Stimulated activated CD8-positive, alpha-beta memory T cell treated with anti-CD3 and anti-CD28 coated beads, Interleukin-4, amount 100 ng/mL, for 24 hours (primary cell): ENCODE data around the gene ARMH1.
"Not testable (repeated sequence)": the region's sequence is repeated elsewhere in the genome, so short reads cannot be mapped to it uniquely, and the experiment has no call there.

Experiments
- DNase-seq: peaks from one replicate; pipeline ENCODE4 v3.0.0-alpha.2; 2020; ENCODE audit warnings: low read depth

The ARMH1 gene

DNA sequence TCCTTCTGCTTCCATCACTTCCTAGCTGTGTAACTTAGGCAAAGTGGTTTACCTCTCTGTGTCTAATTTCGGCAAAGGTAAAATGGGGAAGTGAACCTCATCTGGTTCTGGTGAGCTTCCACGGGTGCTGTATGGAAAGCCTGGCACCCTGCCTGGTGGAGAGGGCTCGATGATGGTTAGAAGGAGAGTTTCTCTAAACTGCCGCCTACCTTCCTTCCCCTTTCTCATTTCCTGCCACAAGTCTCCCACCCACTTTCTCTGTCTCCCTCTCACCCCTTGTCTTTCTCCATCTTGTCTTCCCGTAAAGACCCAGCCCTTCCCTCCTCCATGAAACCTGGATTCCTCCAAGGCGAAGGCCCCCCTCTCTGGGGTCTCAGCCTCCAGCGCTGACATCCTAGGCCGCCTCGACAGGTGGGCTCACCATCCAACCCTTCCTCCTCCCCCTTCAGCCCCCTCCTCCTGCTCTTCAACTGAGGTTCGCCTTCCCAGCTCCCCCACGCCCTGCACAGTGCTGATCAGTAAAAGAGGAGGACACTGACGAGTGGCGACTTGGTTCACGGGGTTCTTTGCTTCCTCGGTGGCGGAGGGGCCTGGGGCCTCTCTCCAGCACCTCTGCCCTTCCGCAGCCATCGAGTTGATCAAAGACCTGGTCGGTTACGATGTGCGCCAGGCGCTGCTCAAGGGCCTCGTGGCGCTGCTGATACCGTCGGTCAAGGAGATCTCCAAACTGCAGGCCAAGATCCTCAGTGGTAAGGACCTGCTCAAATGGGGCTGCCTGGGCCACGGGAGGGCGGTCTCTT lies 49.2 kb downstream of the ARMH1 start:
- DNase-seq = no peak

DNA sequence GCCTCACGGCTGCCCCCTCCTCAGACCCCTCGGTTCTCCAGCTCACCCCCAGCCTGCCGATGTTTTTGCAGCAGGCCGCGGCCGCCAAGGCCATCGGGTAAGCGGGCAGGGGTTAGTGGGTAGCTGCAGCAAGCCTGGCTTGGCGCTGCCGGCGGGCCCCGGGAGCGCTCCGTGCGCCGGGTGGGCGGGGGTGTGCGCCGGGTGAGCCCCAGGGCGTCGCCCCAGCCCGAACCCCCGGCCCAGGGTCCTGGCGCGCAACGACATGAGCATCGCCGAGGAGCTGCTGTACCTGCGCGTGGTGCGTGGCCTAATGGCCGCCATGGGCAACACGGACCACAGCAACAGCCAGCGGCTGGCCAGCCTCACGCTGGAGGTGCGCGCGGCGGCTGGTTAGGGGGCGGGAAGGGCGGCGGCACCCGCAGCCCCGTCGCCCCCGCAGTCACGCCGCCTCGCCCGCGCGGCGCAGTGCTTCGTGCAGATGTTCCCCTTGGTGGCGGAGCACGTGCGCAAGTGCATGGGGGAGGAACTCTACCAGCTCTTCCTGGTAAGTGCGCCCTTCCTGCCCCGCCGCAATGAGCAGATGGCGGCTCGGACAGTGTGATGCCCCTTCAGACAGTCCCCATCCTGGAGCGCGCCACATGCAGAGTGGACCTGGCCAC lies 49.9 kb downstream of the ARMH1 start:
- no peak for DNase-seq

DNA sequence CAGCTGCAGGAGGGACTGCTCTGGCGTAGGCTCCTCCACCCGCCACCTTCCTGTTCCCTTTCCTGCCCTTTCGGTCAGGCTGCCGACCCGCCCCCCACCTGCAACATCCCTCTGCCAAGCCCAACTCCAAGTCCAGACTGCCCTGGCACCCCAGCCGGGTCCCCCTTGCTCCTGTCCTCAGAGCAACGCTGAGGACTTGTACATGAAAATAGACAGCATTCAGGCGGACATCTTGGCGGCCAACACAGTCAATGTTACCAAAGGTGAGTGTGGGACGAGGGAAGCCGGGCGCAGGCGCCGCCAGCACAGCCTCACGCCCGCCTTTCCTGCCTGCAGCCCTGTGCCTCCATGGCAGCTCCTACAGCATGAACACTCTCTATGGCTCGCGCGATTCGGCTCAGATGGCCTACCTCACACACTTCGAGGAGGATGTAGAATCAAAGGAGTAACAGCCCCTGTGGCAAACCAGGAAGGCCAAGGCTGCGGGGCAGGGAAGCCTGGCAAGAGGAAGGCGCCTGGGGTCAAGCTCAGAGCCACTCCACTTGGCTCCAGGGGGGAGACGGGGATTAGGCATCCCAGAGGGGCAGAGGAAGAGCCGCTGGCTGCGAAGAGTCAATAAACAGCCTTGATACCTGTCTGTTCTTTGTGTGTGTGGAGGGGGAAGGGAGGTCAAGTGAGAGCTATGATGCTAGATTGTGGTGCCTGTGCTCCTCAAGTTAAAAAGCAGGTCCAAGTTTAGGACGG lies 50.6 kb downstream of the ARMH1 start:
- no peak for DNase-seq

DNA sequence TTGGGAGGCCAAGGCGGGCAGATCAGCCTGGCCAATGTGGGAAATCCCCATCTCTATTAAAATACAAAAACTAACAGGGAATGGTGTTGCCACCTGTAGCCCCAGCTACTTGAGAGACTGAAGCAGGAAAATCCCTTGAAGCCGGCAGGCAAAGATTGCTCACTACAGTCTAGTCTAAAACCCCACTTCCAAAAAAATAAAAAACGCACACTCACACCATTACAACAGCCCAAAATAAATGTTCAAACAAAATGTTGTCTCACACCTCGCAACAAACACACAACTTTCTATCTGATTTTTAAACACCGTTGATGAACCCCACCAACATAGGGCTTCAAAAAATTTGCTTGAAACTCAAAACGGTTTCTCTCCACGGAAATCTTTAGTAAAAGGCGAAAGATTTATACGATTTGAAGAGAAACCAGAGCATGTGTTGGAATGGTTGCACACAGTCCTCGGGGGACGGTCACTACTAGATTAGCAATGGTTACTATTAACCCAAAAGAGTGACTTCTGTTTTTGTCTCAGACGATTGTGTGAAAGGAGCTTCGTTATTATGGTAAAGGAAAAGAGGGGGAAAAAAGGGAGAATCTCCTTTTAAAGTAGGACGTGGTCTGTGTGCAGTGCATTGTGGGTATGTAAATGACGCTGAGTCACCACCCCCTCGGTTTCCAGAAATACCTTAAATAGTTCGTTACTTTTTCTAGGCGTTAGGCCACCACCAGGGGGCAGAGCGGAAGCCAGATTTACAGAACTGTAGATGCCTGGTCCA lies 56.4 kb downstream of the ARMH1 start, which contains the start of gene RNU5D-1:
RNU5D-1 (minus strand) TSS at position 430 of the 772 bp plus-strand sequence.
- peak; percentile 93 for DNase-seq

DNA sequence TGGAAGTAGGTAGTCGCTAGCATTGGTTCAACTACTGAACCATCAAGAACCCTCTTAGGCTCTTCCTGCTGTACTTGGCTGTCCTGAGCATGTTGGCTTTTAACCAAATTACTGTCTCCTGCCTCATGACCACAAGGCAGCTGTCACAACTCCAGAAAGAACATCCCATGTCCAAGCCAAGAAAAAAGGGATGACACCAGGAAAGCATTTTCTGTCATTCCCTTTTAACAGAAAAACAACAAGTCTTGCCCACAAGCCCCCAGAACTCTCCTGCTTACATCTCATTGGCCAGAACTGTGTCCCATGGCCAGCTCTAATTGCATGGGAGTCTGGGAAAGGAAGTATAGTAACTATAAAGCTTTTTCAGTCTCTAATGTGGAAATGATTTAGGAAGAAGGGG lies 58.9 kb downstream of the ARMH1 start:
- DNase-seq = no peak

DNA sequence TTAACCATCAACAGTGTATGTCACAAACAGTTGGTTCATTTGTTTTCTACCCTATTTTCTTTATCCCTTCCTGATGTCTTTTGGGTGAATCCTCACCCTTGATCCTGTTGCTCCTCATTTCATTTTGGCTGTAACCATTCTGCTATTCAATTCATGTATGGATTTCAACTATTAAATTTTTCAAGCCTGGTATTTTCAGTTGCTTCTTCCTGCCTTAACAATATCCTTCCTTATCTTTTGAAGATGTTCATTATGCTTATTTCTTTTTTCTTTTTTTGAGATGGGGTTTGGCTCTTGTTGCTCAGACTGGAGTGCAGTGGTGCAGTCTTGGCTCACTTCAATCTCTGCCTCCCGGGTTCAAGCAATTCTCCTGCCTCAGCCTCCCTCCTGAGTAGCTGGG lies 59.3 kb downstream of the ARMH1 start:
- no peak for DNase-seq

DNA sequence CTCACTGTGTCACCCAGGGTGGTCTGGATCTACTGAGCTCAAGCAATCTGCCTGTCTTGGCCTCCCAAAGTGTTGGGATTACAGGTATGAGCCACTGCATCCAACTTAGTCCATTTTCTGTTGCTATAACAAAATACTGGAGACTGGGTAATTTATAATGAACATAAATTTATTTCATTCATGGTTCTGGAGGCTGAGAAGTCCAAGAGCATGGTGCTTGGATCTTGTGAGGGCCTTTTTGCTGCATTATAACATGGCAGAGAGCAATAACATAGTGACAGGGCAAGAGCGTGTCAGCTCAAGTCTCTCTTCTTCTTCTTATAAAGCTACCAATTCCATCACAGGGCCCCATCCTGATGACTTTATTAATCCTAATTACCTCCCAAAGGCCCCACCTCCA lies 61.5 kb downstream of the ARMH1 start:
- DNase-seq = no peak

DNA sequence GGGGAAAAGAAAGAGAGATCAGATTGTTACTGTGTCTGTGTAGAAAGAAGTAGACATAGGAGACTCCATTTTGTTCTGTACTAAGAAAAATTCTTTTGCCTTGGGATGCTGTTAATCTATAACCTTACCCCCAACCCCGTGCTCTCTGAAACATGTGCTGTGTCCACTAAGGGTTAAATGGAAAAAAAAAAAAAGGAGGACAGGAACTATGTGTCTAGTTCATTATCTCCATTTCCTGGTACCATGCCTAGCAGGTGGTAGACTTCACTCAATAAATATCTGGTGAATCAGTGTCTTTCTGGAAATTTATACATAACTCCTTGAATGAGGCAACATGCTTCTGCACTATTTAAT lies 64.4 kb downstream of the ARMH1 start:
- DNase-seq = not testable (repeated sequence)

DNA sequence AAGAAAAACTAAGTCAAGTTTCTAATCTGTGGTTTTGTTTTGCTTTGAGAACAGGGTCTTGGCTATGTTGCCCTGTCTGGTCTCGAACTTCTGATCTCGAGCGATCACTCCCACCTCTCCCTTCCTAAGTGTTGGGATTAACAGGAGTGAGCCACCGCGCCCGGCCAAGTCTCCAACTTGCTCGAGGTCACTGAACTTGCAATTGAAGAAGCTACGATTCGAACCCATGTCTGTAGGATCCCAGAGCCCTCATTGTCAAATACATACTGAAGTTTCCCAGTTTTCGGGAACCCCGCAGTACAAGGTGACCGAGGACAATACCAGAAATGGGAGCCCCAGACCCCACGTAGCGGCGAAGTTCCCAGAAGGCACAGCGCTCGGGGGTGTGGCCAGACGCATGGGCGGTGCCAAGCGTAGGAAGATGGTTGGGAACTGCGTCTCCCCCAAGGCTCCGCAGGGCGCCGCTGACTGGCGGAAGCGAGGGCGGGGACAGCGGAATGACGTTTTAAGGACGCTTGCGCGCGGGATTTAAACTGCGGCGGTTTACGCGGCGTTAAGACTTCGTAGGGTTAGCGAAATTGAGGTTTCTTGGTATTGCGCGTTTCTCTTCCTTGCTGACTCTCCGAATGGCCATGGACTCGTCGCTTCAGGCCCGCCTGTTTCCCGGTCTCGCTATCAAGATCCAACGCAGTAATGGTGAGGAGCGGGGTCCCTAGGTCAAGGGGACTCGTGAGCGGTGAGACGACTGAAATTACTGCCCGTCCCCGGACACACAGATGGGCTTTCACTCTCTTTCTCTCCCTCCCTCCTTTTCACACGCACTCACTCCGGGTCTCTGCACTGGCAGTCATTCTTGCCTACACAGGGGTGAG lies 65.0 kb downstream of the ARMH1 start, which contains the start of gene KIF2C:
KIF2C (plus strand) TSS at position 531 of the 872 bp plus-strand sequence; CDS start at position 627, 96 bp downstream.
- DNase-seq = peak; percentile 97

DNA sequence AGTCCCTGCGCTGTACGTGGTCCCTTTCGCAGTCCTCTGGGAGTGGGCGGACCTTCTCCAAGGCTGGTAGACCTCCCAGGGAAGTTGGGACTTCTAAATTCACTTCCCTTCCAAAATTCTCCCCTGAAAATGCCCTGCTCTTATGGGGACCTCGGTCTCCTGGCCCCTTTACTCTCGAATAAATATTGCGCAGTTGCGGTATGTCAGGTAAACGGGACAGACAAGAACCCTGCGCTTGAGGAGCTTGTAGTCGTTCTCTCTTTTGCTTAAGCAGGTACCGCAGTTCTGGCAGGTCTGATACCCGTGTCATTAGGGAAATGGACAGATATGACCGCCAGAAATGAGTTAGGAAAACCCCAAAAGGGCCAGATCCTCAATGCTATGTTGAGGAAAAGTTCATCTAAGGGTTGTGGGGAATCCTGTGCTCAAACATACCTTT lies 65.7 kb downstream of the ARMH1 start:
- DNase-seq = no peak

DNA sequence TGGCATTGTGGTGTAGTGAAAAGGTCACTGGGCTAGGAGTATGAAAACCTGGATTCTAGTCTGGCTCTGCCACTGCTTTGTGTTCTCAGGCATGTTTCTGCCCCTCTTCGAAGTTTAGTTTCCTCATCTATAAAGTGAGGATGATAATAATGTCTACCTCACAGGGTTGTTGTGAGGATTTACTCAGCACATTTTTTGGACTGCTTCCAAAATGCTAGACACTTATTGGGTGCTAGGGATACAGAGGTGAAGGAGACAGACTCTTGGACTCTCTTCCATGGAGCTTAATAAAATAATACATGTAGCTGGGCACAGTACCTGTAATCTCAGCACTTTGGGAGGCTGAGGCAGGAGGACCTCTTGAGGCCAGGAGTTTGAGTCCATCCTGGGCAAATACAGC lies 68.7 kb downstream of the ARMH1 start:
- no peak for DNase-seq

DNA sequence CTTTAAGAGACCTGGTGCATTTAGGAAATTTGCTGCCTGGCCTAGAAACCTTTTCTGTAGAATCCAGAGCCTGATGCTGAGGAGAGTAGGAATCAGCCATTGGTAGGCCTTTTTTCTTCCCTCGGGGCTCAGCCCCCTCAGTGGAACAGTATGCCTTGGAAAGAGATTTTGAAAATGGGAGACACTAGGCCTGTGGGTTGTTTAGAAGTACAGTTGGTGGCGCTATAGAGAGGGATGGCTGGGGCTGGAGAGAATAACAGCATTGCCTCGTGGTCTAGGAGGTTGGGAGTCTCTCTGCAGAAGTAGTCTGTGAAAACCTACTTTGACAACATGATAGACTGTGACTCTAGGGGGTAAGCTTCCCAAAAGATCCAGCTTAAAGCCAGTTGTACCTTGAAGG lies 73.4 kb downstream of the ARMH1 start:
- no peak for DNase-seq

DNA sequence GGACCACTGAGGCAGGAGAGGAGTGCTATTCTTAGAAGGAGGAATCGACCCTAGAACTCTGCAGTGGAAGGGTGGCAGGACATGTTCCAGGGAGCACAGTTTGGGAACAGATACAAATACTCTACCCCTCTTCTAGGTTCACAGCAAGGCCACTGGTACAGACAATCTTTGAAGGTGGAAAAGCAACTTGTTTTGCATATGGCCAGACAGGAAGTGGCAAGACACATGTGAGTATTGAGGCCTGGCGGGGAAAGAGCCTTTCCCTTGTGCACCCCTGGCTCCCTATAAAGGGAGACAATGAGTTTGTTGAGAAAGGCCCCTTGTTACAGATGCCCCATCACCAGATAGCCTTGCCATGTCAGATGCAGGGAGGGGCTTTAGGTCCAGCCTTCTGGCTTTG lies 82.9 kb downstream of the ARMH1 start:
- no peak for DNase-seq

DNA sequence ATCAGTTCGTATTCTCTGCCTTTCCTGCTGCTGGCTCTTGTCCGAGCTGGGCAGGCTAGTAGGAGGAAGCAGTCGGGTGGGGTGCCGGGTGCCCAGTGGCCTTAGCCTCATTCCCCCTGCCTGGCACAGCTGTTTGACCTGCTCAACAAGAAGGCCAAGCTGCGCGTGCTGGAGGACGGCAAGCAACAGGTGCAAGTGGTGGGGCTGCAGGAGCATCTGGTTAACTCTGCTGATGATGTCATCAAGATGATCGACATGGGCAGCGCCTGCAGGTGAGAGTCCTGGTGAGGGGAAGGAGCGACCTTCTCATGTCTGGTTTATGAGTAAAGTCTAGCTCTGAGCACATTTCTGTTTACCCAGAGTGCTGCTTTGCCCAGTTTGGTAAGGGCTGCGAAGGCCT lies 84.6 kb downstream of the ARMH1 start:
- DNase-seq = no peak

DNA sequence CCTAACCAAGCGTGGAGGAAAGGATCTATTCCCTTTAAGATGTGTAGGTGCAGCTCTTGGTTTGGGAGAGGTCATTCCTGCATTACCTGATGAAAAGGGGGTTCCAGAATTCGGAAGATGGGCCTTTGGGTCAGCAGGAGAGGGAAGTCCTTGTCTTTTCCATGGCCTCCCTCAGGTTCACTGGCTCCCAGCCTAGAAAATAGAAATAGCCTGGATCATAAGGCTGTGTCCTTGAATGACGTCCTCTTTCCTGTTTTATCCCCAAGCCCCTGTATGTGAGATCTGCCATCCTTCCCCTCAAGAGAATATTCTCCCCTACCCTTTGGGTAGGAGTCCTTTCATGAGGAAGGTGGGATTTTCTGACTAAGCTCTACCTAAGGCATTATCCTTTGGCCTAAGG lies 86.4 kb downstream of the ARMH1 start:
- no peak for DNase-seq

DNA sequence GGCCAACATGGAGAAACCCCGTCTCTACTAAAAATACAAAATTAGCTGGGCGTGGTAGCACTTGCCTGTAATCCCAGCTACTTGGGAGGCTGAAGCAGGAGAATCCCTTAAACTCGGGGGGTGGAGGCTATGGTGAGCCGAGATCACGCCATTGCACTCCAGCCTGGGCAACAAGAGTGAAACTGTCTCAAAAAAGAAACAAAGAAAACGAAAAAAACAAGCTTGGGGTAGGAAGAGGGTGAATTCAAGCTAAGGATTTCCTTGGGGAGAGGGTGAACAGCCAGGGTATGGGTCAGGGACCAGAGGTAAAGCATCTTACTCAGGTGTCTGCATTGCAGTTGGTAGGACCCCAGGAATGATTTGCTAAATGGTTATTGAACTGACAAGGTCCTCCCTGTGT lies 91.9 kb downstream of the ARMH1 start:
- DNase-seq = not testable (repeated sequence)
